CD14-positive monocyte (primary cell): Measurements from ENCODE around the gene FAHD2A. TPM values are rescaled to one million over a fixed set of nuclear protein-coding genes. Genes with fewer than 3 reads are reported as not detected.

Experiments
- DNase-seq, 3 donors: peaks; one replicate each; pipeline ENCODE4 v3.0.0-alpha.2; 2011 to 2022
- H2AFZ ChIP-seq: 2 replicates; pipeline ENCODE4 v1.6.0; 2012; ENCODE audit warnings: mild to moderate bottlenecking, low read depth, low read length, inconsistent platforms; ENCODE audit not compliant: insufficient read depth, poor library complexity, severe bottlenecking
- H3K27ac ChIP-seq, 2 donors: 1 replicate in 1 of 2; 2 replicates in 1 of 2; pipeline ENCODE4 v1.5.1; 2012 to 2013; ENCODE audit warnings: low read length in 2 of 2, control low read depth in 1 of 2, inconsistent platforms in 1 of 2, low read depth in 1 of 2, mild to moderate bottlenecking in 1 of 2
- H3K27me3 ChIP-seq, 2 donors: one replicate each; pipeline versions ENCODE4 v1.6.0 to v1.6.1; 2011 to 2013; ENCODE audit warnings: low read length in 2 of 2; ENCODE audit not compliant: control insufficient read depth in 2 of 2, insufficient read depth in 2 of 2
- H3K36me3 ChIP-seq, 2 donors: replicated peaks in 1 of 2; 1 replicate in 1 of 2; 2 replicates in 1 of 2; pipeline versions ENCODE4 v1.5.1 to v1.6.1; 2012 to 2013; ENCODE audit warnings: low read length in 2 of 2, control low read depth in 1 of 2, inconsistent platforms in 1 of 2, mild to moderate bottlenecking in 1 of 2; ENCODE audit not compliant: insufficient read depth in 2 of 2, control insufficient read depth in 1 of 2
- H3K4me1 ChIP-seq, 2 donors: 1 replicate in 1 of 2; 2 replicates in 1 of 2; pipeline versions ENCODE4 v1.5.1 to v1.6.1; 2012 to 2013; ENCODE audit warnings: low read length in 2 of 2, control low read depth in 1 of 2, inconsistent platforms in 1 of 2, mild to moderate bottlenecking in 1 of 2, moderate library complexity in 1 of 2; ENCODE audit not compliant: insufficient read depth in 2 of 2, control insufficient read depth in 1 of 2
- H3K4me2 ChIP-seq: replicated peaks from 2 replicates; pipeline ENCODE3; 2012; ENCODE audit warnings: low read length, moderate library complexity, mild to moderate bottlenecking; ENCODE audit not compliant: poor library complexity, severe bottlenecking; ENCODE audit errors: extremely low read depth
- H3K4me3 ChIP-seq, 3 experiments: fragments of 200-600 bp in 1 of 3; sonication (generic) in 1 of 3; replicated peaks in 1 of 3; 1 replicate in 2 of 3; 2 replicates in 1 of 3; pipeline ENCODE4 v1.5.1; 2011 to 2013; ENCODE audit warnings: low read length in 3 of 3, mild to moderate bottlenecking in 3 of 3, control low read depth in 2 of 3, low read depth in 2 of 3, inconsistent platforms in 1 of 3, moderate library complexity in 1 of 3
- H3K79me2 ChIP-seq: 2 replicates; pipeline ENCODE4 v1.6.0; 2012; ENCODE audit warnings: mild to moderate bottlenecking, control low read depth, inconsistent platforms, low read length, moderate library complexity; ENCODE audit not compliant: insufficient read depth
- H3K9ac ChIP-seq: 2 replicates; pipeline ENCODE4 v1.6.0; 2017; ENCODE audit warnings: low read length, mild to moderate bottlenecking; ENCODE audit not compliant: insufficient read depth, poor library complexity, severe bottlenecking
- H3K9me3 ChIP-seq, 2 donors: replicated peaks in 1 of 2; 1 replicate in 1 of 2; 2 replicates in 1 of 2; pipeline versions ENCODE4 v1.5.1 to v1.6.1; 2012 to 2013; ENCODE audit warnings: low read length in 2 of 2, control low read depth in 1 of 2; ENCODE audit not compliant: control insufficient read depth in 1 of 2, insufficient read depth in 1 of 2
- H4K20me1 ChIP-seq: 2 replicates; pipeline ENCODE4 v1.6.0; 2012; ENCODE audit warnings: mild to moderate bottlenecking, low read length, control low read depth, moderate library complexity; ENCODE audit not compliant: insufficient read depth
- H3K27ac Mint-ChIP-seq, 7 donors: one replicate each; pipeline ENCODE4 v1.8.0; 2020; ENCODE audit warnings: mild to moderate bottlenecking in 7 of 7, mixed read lengths in 7 of 7, moderate library complexity in 6 of 7, inconsistent platforms in 2 of 7
- H3K27me3 Mint-ChIP-seq, 3 donors: one replicate each; pipeline ENCODE4 v1.8.0; 2021 to 2022; ENCODE audit warnings: low read depth in 3 of 3, mild to moderate bottlenecking in 3 of 3, mixed read lengths in 3 of 3, moderate library complexity in 3 of 3, inconsistent platforms in 1 of 3
- H3K36me3 Mint-ChIP-seq, 2 donors: one replicate each; pipeline ENCODE4 v1.8.0; 2020; ENCODE audit warnings: mixed read lengths in 2 of 2, inconsistent platforms in 1 of 2, mild to moderate bottlenecking in 1 of 2
- H3K4me1 Mint-ChIP-seq: one replicate; pipeline ENCODE4 v1.8.0; 2020; ENCODE audit warnings: mild to moderate bottlenecking, mixed read lengths
- H3K4me3 Mint-ChIP-seq, 2 donors: one replicate each; pipeline ENCODE4 v1.8.0; 2020; ENCODE audit warnings: mild to moderate bottlenecking in 2 of 2, mixed read lengths in 2 of 2, moderate library complexity in 1 of 2
- H3K9me3 Mint-ChIP-seq, 7 donors: one replicate each; pipeline ENCODE4 v1.8.0; 2020 to 2022; ENCODE audit warnings: mixed read lengths in 7 of 7, mild to moderate bottlenecking in 6 of 7, moderate library complexity in 6 of 7, inconsistent platforms in 2 of 7
- WGBS: methylation state at CpG from one replicate; pipeline ENCODE4 v1.1.5; 2013; ENCODE audit warnings: missing lambda C conversion rate; ENCODE audit not compliant: insufficient coverage; 5-methylcytosine and 5-hydroxymethylcytosine counted together
- intact Hi-C, 2 donors: fragments of 100-400 bp; cut with micrococcal nuclease; formaldehyde crosslinking; loops; one replicate each; pipeline versions ENCODE4 v1.15.0 to v1.15.1; 2023
- polyA plus RNA-seq, 3 donors: library from polyadenylated mRNA; depleted of rRNA in 1 of 3; unstranded in 2 of 3; stranded (reverse) in 1 of 3; fragments of 300-500 nt in 2 of 3; fragments of >200 nt in 1 of 3; fragmentation: Illumina TruSeq in 2 of 3; gene quantifications; 1 replicate in 2 of 3; 2 replicates in 1 of 3; pipeline ENCODE4 v1.2.3, GENCODE V29; 2012 to 2021
- TF ChIP-seq, protein P1 (sequence below): fragments of 200-600 bp; IDR thresholded peaks from one replicate; pipeline ENCODE4 v1.8.0; 2022; ENCODE audit warnings: antibody characterized with exemption, mild to moderate bottlenecking

The FAHD2A gene
- polyA plus RNA-seq, 3 donors = 9.7 to 17.1 (median 10.5) TPM

DNA sequence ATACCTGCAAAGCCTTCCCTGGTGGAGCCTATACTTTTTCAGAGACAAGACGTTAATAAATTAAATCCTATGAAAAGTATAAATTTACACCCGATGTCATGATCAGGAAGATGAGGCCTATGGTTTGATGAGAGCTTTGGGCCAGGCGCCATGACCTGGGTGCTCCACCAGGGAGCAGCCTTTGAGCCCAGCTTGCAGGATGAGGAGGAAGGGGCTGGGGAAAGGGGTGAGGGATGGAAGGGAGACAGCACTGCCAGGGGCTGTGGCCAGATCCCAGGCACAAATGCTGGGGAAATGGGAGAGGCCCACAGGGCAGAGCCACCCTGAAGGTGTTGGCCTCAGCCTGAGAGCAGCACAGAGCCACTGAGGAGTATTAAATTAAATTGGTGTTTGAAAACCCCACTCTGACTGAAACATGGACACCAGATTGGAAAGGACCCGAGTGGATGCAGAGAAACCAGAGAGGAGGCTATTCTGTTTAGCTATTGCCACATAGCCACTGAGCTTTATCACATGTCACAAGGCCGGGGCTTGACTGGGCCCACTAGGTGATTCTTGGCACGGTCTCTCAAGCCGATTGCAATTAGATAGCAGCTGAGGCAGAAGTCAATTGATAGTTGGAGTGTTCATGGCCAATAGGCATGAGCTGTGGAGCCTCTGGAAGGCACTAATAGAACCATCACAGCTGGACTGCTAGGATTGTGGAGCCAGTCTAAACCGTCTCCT, 9.6 kb upstream of the FAHD2A start:
- peaks cover 0 to 12% (median 6%) of the 10 kb centered on the region in 3 donors for H3K27me3 Mint-ChIP-seq
- H3K36me3 Mint-ChIP-seq = no peaks in the 10 kb centered on the region
- no peaks in the 10 kb centered on the region for H3K27me3 ChIP-seq
- 92% methylated on average over 5 of the region's 8 CpGs for WGBS
- H3K4me1 ChIP-seq = no peaks in the 10 kb centered on the region
- H3K9ac ChIP-seq = no peak overlapping the region
- H3K27ac ChIP-seq = no peak overlapping the region
- H3K9me3 Mint-ChIP-seq = peaks cover 0 to 3% (median 0%) of the 10 kb centered on the region in 7 donors
- no peaks in the 10 kb centered on the region for H3K9me3 ChIP-seq
- no peak overlapping the region for H3K27ac Mint-ChIP-seq
- no peaks in the 10 kb centered on the region for H4K20me1 ChIP-seq
- TF ChIP-seq, protein P1, sequence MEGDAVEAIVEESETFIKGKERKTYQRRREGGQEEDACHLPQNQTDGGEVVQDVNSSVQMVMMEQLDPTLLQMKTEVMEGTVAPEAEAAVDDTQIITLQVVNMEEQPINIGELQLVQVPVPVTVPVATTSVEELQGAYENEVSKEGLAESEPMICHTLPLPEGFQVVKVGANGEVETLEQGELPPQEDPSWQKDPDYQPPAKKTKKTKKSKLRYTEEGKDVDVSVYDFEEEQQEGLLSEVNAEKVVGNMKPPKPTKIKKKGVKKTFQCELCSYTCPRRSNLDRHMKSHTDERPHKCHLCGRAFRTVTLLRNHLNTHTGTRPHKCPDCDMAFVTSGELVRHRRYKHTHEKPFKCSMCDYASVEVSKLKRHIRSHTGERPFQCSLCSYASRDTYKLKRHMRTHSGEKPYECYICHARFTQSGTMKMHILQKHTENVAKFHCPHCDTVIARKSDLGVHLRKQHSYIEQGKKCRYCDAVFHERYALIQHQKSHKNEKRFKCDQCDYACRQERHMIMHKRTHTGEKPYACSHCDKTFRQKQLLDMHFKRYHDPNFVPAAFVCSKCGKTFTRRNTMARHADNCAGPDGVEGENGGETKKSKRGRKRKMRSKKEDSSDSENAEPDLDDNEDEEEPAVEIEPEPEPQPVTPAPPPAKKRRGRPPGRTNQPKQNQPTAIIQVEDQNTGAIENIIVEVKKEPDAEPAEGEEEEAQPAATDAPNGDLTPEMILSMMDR = no peak
- no peak overlapping the region for H3K4me3 Mint-ChIP-seq
- H3K36me3 ChIP-seq = no peaks in the 10 kb centered on the region
- intact Hi-C loops = no loop called here
- no peak for DNase-seq
- H3K4me2 ChIP-seq = no peak overlapping the region
- H3K79me2 ChIP-seq = no peaks in the 10 kb centered on the region
- no peak overlapping the region for H3K4me3 ChIP-seq
- H2AFZ ChIP-seq = no peak overlapping the region
- H3K4me1 Mint-ChIP-seq = peaks cover 3% of the 10 kb centered on the region

DNA sequence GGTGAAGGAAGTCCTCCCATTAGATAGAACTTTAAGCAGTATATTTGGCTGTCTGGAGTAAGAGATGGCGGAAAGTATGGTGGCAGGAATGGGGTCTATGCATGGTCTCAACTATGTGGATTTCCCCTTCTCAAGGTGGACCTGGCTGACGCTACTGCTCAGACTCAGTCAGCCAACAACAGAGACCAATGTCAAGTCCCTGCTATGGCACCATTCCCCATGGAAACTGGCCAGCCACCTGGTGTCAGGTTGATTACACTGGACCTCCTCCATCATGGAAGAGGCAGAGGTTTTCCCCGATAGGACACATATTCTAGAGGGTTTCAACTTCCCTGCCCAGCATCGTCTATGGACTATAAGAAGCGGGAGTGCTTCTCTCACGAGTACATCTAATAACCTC, 8.6 kb upstream of the FAHD2A start:
- no peak overlapping the region for H3K4me3 ChIP-seq
- Mint-ChIP-seq H3K36me3 (no peaks in the 10 kb centered on the region), H3K4me3 (no peak overlapping the region), H3K27me3 (peaks cover 0 to 12% (median 6%) of the 10 kb centered on the region in 3 donors), H3K9me3 (peaks cover 0 to 4% (median 0%) of the 10 kb centered on the region in 7 donors), H3K4me1 (peaks cover 3% of the 10 kb centered on the region), H3K27ac (no peak overlapping the region)
- DNase-seq = no peak
- H3K9ac ChIP-seq = no peak overlapping the region
- TF ChIP-seq, protein P1 = no peak
- intact Hi-C loops = no loop called here
- H3K4me1 ChIP-seq = no peaks in the 10 kb centered on the region
- no peak overlapping the region for H3K4me2 ChIP-seq
- H2AFZ ChIP-seq = no peak overlapping the region
- H3K9me3 ChIP-seq = no peaks in the 10 kb centered on the region
- no peaks in the 10 kb centered on the region for H3K36me3 ChIP-seq
- 100% methylated on average over 1 of the region's 6 CpGs for WGBS
- H3K79me2 ChIP-seq = no peaks in the 10 kb centered on the region
- H4K20me1 ChIP-seq = no peaks in the 10 kb centered on the region
- H3K27me3 ChIP-seq = no peaks in the 10 kb centered on the region
- no peak overlapping the region for H3K27ac ChIP-seq
